ENCODE data around the gene UBE2R2. TPM values are rescaled to one million over a fixed set of nuclear protein-coding genes. Genes with fewer than 3 reads are reported as not detected.

UBE2R2 gene
- total and polyA plus RNA-seq, 2 of the 8 experiments (the other 6 are each of a cell fraction or from before 2014, with no cell fraction given) = 19.4 to 42.1 TPM

DNA sequence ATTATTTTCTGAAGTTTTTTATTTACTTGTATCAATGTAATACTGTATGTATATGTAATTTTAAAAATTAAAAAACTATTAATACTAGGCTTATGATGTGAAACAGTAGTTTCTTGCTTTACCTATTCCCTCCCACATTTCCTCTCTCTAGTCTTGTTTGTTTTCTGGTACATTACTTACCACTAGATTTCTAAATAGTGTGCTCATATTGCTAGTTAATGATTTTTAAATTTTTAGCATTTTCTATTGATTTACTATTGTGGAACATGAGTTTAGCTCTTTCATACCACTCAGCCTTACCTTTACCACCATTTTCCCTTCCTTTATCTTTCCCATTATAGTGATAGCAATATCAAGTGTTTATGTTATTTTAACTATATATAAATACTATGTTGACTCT is 39.3 kb downstream of the UBE2R2 start:
- no peak overlapping the region for H2BK120ac ChIP-seq (replicated peaks; ENCODE audit: low read depth, low read length)
- no peaks in the 10 kb centered on the region for H3K4me1 ChIP-seq (replicated peaks in 1 of 4; ENCODE audit: control insufficient read depth in 3 of 4, insufficient read depth in 4 of 4, low read length in 3 of 4)
- ChIA-PET POLR2A (ENCODE audit: partially characterized antibody) (interaction anchor here (1.7 kb wide), 1 partner anchor 40 kb away, joined by 5 read pairs; the partner anchor contains the start of gene UBE2R2), CTCF (ENCODE audit: partially characterized antibody) (interaction anchor here (1.3 kb wide), 1 partner anchor 42 kb away, joined by 5 read pairs; no protein-coding TSS in a partner anchor)
- H4K20me1 ChIP-seq (replicated peaks in 1 of 2; ENCODE audit: control insufficient read depth in 1 of 2, insufficient read depth in 2 of 2, low read length in 2 of 2) = peaks cover 8 to 11% of the 10 kb centered on the region in 2 experiments
- no peak overlapping the region for H2BK12ac ChIP-seq (ENCODE audit: low read depth, low read length)
- H3K23me2 ChIP-seq (ENCODE audit: low read depth, low read length) = no peaks in the 10 kb centered on the region
- H3K14ac ChIP-seq (ENCODE audit: insufficient read length) = no peak overlapping the region
- no peak overlapping the region for H3K18ac ChIP-seq (ENCODE audit: extremely low read depth, low read length)
- H3K56ac ChIP-seq (replicated peaks; ENCODE audit: insufficient read length, low read depth, low read length) = no peak overlapping the region
- no peak overlapping the region for H2AFZ ChIP-seq (ENCODE audit: low read length)
- no peak overlapping the region for H2BK20ac ChIP-seq (ENCODE audit: low read length)
- H2BK5ac ChIP-seq (ENCODE audit: low read depth, low read length) = no peak overlapping the region
- no peak overlapping the region for H4K5ac ChIP-seq (ENCODE audit: insufficient read length, low read depth, low read length)
- no peak overlapping the region for H2AK5ac ChIP-seq (ENCODE audit: low read depth, low read length)
- H3K4me2 ChIP-seq (ENCODE audit: insufficient read depth in 1 of 2, low read depth in 2 of 2, low read length in 2 of 2) = no peak overlapping the region
- no peaks in the 10 kb centered on the region for H3K27me3 ChIP-seq (replicated peaks in 1 of 4; ENCODE audit: control insufficient read depth in 3 of 4, extremely low read depth in 1 of 4, insufficient read depth in 3 of 4, low read length in 3 of 4)
- no peak for TF ChIP-seq TEAD4 (IDR thresholded peaks at IDR 0.05; ENCODE audit: low read depth, low read length)
- no peak for TF ChIP-seq CREB1 (IDR thresholded peaks at IDR 0.05)
- no peak for TF ChIP-seq SIRT6 (IDR thresholded peaks at IDR 0.05; ENCODE audit: low read length)
- TF ChIP-seq YY1 (IDR thresholded peaks at IDR 0.05; ENCODE audit: low read depth, low read length) = no peak
- TF ChIP-seq EZH2 (IDR thresholded peaks at IDR 0.05; ENCODE audit: low read depth, low read length, severe bottlenecking) = no peak
- TF ChIP-seq GTF2F1 (IDR thresholded peaks at IDR 0.05; ENCODE audit: borderline replicate concordance, low read depth, low read length) = no peak
- no peak for TF ChIP-seq SIN3A (conservative IDR thresholded peaks at IDR 0.05 in 1 of 2, IDR thresholded peaks at IDR 0.05 in 1 of 2; ENCODE audit: low read depth in 1 of 2, low read length in 2 of 2)
- TF ChIP-seq GABPA (IDR thresholded peaks at IDR 0.05; ENCODE audit: borderline replicate concordance, insufficient read depth, low read length) = no peak
- TF ChIP-seq BACH1 (IDR thresholded peaks at IDR 0.05; ENCODE audit: low read length) = no peak
- H4K8ac ChIP-seq (ENCODE audit: extremely low read depth, insufficient read depth, low read length) = no peak overlapping the region
- no peak overlapping the region for H3K27ac ChIP-seq (ENCODE audit: low read depth, low read length)
- H3K79me2 ChIP-seq (ENCODE audit: control insufficient read depth in 1 of 2, insufficient read depth in 2 of 2, low read length in 2 of 2) = peaks cover 0 to 93% of the 10 kb centered on the region in 2 experiments; a peak in 2 of 4 replicates
- no peak overlapping the region for H3K4me3 ChIP-seq (ENCODE audit: extremely low read depth in 1 of 4, insufficient read depth in 2 of 4, low read depth in 3 of 4, low read length in 4 of 4)
- H3K23ac ChIP-seq (ENCODE audit: insufficient read length) = no peak overlapping the region
- no peak overlapping the region for H3K4ac ChIP-seq (replicated peaks; ENCODE audit: insufficient read length, low read depth, low read length)
- H3K36me3 ChIP-seq (ENCODE audit: control insufficient read depth in 2 of 4, insufficient read depth in 4 of 4, low read length in 3 of 4) = no peaks in the 10 kb centered on the region
- no peak for FAIRE-seq
- no peak overlapping the region for H4K91ac ChIP-seq (replicated peaks; ENCODE audit: insufficient read length, low read length)
- H3K9me3 ChIP-seq (ENCODE audit: insufficient read depth in 2 of 2, low read depth in 1 of 2, low read length in 1 of 2) = no peaks in the 10 kb centered on the region
- peaks cover 7% of the 10 kb centered on the region; the same call in 1 of the 2 replicates for H3K79me1 ChIP-seq (ENCODE audit: low read depth, low read length)
- H3K9ac ChIP-seq (replicated peaks in 1 of 4; ENCODE audit: extremely low read depth in 1 of 4, low read depth in 3 of 4, low read length in 3 of 4) = no peak overlapping the region
- DNase-seq (ENCODE audit: low read depth in 1 of 2, low spot score in 2 of 2) = no peak
- no peak overlapping the region for H2BK15ac ChIP-seq (ENCODE audit: low read length)
